Endodermal cell (in vitro differentiated cells): ENCODE results near the gene GLIS1. TPM values are rescaled to one million over a fixed set of nuclear protein-coding genes. Genes with fewer than 3 reads are reported as not detected.

Source experiments
- DNase-seq: peaks from one replicate; pipeline ENCODE4 v3.0.0-alpha.2; 2017
- H3K27ac ChIP-seq: 2 replicates; pipeline ENCODE4 v1.5.1; 2013; ENCODE audit warnings: mild to moderate bottlenecking, low read depth, low read length, moderate library complexity
- H3K27me3 ChIP-seq: 2 replicates; pipeline ENCODE4 v1.6.1; 2013; ENCODE audit warnings: mild to moderate bottlenecking, low read length, moderate library complexity; ENCODE audit not compliant: insufficient read depth, control insufficient read depth, poor library complexity, severe bottlenecking
- H3K36me3 ChIP-seq: 2 replicates; pipeline ENCODE4 v1.7.0; 2013; ENCODE audit warnings: mild to moderate bottlenecking, low read length, moderate library complexity; ENCODE audit not compliant: control insufficient read depth, insufficient read depth
- H3K4me1 ChIP-seq: one replicate; pipeline ENCODE4 v1.7.0; 2013; ENCODE audit warnings: low read length; ENCODE audit not compliant: control insufficient read depth, insufficient read depth
- H3K4me3 ChIP-seq: 2 replicates; pipeline ENCODE4 v1.5.1; 2013; ENCODE audit warnings: mild to moderate bottlenecking, low read length, moderate library complexity
- H3K9ac ChIP-seq: 2 replicates; pipeline ENCODE4 v1.6.1; 2013; ENCODE audit warnings: mild to moderate bottlenecking, low read length, moderate library complexity; ENCODE audit not compliant: poor library complexity, severe bottlenecking; ENCODE audit errors: extremely low read depth
- H3K9me3 ChIP-seq: 2 replicates; pipeline ENCODE4 v1.6.1; 2013; ENCODE audit warnings: mild to moderate bottlenecking, low read length, moderate library complexity; ENCODE audit not compliant: control insufficient read depth
- H3K27ac Mint-ChIP-seq: 2 replicates; pipeline ENCODE4 v1.8.0; 2020; ENCODE audit warnings: mixed read lengths
- H3K27me3 Mint-ChIP-seq: 2 replicates; pipeline ENCODE4 v1.8.0; 2021; ENCODE audit warnings: mild to moderate bottlenecking, mixed read lengths; ENCODE audit not compliant: insufficient read depth
- H3K36me3 Mint-ChIP-seq: 2 replicates; pipeline ENCODE4 v1.8.0; 2020; ENCODE audit warnings: low read depth, mixed read lengths
- H3K4me1 Mint-ChIP-seq: 2 replicates; pipeline ENCODE4 v1.8.0; 2020; ENCODE audit warnings: mixed read lengths
- H3K4me3 Mint-ChIP-seq: 2 replicates; pipeline ENCODE4 v1.8.0; 2020; ENCODE audit warnings: mild to moderate bottlenecking, moderate library complexity, mixed read lengths
- H3K9me3 Mint-ChIP-seq: 2 replicates; pipeline ENCODE4 v1.8.0; 2020; ENCODE audit warnings: mild to moderate bottlenecking, mixed read lengths
- CTCF ChIP-seq: fragments of 200-600 bp; sonication (generic); conservative IDR thresholded peaks from 2 replicates; pipeline ENCODE4 v1.5.0; 2021; ENCODE audit warnings: antibody characterized with exemption, mild to moderate bottlenecking
- WGBS, 2 experiments: methylation state at CpG; one replicate each; pipeline versions ENCODE4 v1.1.5 to v1.1.7; 2013; ENCODE audit warnings: missing lambda C conversion rate in 2 of 2, mixed read lengths in 1 of 2; ENCODE audit not compliant: insufficient coverage in 1 of 2, insufficient read length in 1 of 2; 5-methylcytosine and 5-hydroxymethylcytosine counted together
- total RNA-seq, 2 donors: library from RNA; stranded (reverse); fragmentation: NEBNext Ultra II Directional in 1 of 2; extraction: Animal tissue kit (Norgen Biotek cat#: 25700) in 1 of 2; gene quantifications; 2 replicates in 1 of 2; 3 replicates in 1 of 2; pipeline ENCODE4 v1.2.1, GENCODE V29; 2021

The GLIS1 gene
- total RNA-seq, 2 donors from 2014 or later: 2.1 to 3.9 TPM

- WGBS, 2 experiments: 76 to 84% methylated on average over 13 to 14 of the region's 14 CpGs
Observed at GRCh38 chr1:53575141-53575954, 163.6 kb downstream of the GLIS1 start.

GRCh38 chr1:53574621-53575020, 164.3 kb downstream of the GLIS1 start:
- H3K27ac Mint-ChIP-seq: no peak overlapping the region
- no peaks in the 10 kb centered on the region for H3K27me3 Mint-ChIP-seq
- H3K9me3 Mint-ChIP-seq: no peaks in the 10 kb centered on the region
- Histone ChIP-seq H3K27me3 (no peaks in the 10 kb centered on the region), H3K27ac (no peak overlapping the region), H3K9ac (no peak overlapping the region), H3K4me3 (no peak overlapping the region), H3K4me1 (peaks cover 8% of the 10 kb centered on the region), H3K9me3 (no peaks in the 10 kb centered on the region), H3K36me3 (no peaks in the 10 kb centered on the region)
- H3K4me3 Mint-ChIP-seq: no peak overlapping the region
- 93 to 100% methylated on average over 1 to 4 of the region's 4 CpGs for WGBS, 2 experiments
- TF ChIP-seq CTCF: no peak
- H3K36me3 Mint-ChIP-seq: no peaks in the 10 kb centered on the region
- H3K4me1 Mint-ChIP-seq: peaks cover 10% of the 10 kb centered on the region
- peak; percentile 39 for DNase-seq

More at GRCh38 chr1:53575141-53575954, 163.6 kb downstream of the GLIS1 start:
- H3K36me3 Mint-ChIP-seq: no peaks in the 10 kb centered on the region
- H3K36me3 ChIP-seq: no peaks in the 10 kb centered on the region
- TF ChIP-seq CTCF: no peak
- H3K4me3 ChIP-seq: no peak overlapping the region
- H3K9me3 ChIP-seq: no peaks in the 10 kb centered on the region
- peaks cover 10% of the 10 kb centered on the region for H3K4me1 Mint-ChIP-seq
- no peaks in the 10 kb centered on the region for H3K9me3 Mint-ChIP-seq
- peaks cover 8% of the 10 kb centered on the region for H3K4me1 ChIP-seq
- H3K27me3 ChIP-seq: no peaks in the 10 kb centered on the region
- H3K27ac ChIP-seq: no peak overlapping the region
- no peaks in the 10 kb centered on the region for H3K27me3 Mint-ChIP-seq
- no peak overlapping the region for H3K9ac ChIP-seq
- H3K27ac Mint-ChIP-seq: no peak overlapping the region
- H3K4me3 Mint-ChIP-seq: no peak overlapping the region
- peak; percentile 50 for DNase-seq

- Histone ChIP-seq H3K36me3 (no peaks in the 10 kb centered on the region), H3K27me3 (no peaks in the 10 kb centered on the region), H3K4me1 (peaks cover 8% of the 10 kb centered on the region), H3K4me3 (no peak overlapping the region), H3K9me3 (peaks cover 1% of the 10 kb centered on the region), H3K27ac (no peak overlapping the region), H3K9ac (no peak overlapping the region)
- H3K27ac Mint-ChIP-seq: no peak overlapping the region
- no peak for TF ChIP-seq CTCF
- 87 to 100% methylated on average over 1 to 4 of the region's 4 CpGs for WGBS, 2 experiments
- no peaks in the 10 kb centered on the region for H3K9me3 Mint-ChIP-seq
- H3K4me1 Mint-ChIP-seq: peaks cover 10% of the 10 kb centered on the region
- no peaks in the 10 kb centered on the region for H3K36me3 Mint-ChIP-seq
- H3K4me3 Mint-ChIP-seq: no peak overlapping the region
- no peak for DNase-seq
- H3K27me3 Mint-ChIP-seq: no peaks in the 10 kb centered on the region
Observed at GRCh38 chr1:53573931-53574330, 165.0 kb downstream of the GLIS1 start.
